ENCODE data around the gene CASP9. TPM values are rescaled to one million over a fixed set of nuclear protein-coding genes. Genes with fewer than 3 reads are reported as not detected.
"Not testable (repeated sequence)": the region's sequence is repeated elsewhere in the genome, so short reads cannot be mapped to it uniquely, and the experiment has no call there.

Gene CASP9
- total RNA-seq, 2 experiments from 2014 or later = 6.3 to 6.5 TPM

DNA sequence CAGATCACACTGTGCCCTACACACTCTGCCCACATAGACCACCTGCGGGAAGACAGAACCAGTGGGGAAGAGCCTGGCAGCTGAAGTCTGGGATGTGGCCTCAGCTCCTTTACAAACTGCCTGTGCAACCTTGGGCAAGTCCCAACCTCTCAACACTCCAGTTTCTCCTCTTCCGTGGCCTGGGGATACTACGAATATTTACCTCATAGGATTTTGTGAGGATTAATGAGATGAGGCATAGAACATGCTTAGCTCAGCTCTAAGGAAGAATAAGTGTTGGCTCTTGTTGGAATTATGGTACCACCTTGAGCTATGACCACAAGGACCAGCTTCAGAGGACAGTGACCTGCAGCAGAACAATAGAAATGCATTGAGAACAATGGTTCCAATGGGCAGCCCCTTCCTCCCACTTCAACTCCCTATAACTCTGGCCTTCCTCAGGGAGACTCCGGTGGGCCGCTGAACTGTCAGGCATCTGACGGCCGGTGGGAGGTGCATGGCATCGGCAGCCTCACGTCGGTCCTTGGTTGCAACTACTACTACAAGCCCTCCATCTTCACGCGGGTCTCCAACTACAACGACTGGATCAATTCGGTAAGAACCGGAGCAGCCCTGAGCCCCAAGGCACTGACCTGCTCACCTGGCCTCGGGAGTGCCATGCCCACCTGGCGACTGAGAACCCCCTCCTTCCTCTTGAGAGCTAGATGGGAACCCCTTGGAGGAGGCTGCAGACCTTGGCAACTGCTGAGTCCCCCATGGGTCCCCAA is 37.0 kb downstream of the CASP9 start:
- H3K4me3 Mint-ChIP-seq; H3K27ac Mint-ChIP-seq; H3K36me3 Mint-ChIP-seq (ENCODE audit: low read depth); intact Hi-C loops (cut with micrococcal nuclease); DNase-seq; H3K9me3 Mint-ChIP-seq; H3K27me3 Mint-ChIP-seq (ENCODE audit: low read depth); H3K4me1 Mint-ChIP-seq (ENCODE audit: low read depth): not testable (repeated sequence)
- CTCF ChIA-PET = interaction anchor here (0.6 kb wide), 1 partner anchor 26 kb away, joined by 4 read pairs; no protein-coding TSS in a partner anchor

DNA sequence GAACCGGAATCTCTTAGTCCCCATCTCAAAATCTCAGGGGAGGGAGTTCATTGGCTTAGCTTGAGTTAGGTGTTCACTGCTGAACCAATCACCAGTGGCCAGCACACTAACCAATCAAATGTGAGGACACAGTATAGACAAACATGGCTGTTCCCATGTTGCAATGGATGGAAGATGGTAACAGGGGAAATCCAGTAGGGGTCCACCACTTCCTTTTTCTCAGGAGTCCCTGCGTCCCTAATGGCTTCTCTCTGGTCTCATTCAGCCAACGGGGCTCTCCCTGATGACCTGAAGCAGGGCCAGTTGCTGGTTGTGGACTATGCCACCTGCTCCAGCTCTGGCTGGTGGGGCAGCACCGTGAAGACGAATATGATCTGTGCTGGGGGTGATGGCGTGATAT is 38.4 kb downstream of the CASP9 start:
- H3K36me3 Mint-ChIP-seq (ENCODE audit: low read depth) = no peaks in the 10 kb centered on the region
- CTCF ChIA-PET = interaction anchor here (0.6 kb wide), 1 partner anchor 85 kb away, joined by 3 read pairs; no protein-coding TSS in a partner anchor
- H3K27me3 Mint-ChIP-seq (ENCODE audit: low read depth) = no peaks in the 10 kb centered on the region
- intact Hi-C loops (cut with micrococcal nuclease) = no loop called here
- H3K4me3 Mint-ChIP-seq = no peak overlapping the region
- no peaks in the 10 kb centered on the region for H3K4me1 Mint-ChIP-seq (ENCODE audit: low read depth)
- no peak overlapping the region for H3K27ac Mint-ChIP-seq
- DNase-seq = no peak
- no peaks in the 10 kb centered on the region for H3K9me3 Mint-ChIP-seq

DNA sequence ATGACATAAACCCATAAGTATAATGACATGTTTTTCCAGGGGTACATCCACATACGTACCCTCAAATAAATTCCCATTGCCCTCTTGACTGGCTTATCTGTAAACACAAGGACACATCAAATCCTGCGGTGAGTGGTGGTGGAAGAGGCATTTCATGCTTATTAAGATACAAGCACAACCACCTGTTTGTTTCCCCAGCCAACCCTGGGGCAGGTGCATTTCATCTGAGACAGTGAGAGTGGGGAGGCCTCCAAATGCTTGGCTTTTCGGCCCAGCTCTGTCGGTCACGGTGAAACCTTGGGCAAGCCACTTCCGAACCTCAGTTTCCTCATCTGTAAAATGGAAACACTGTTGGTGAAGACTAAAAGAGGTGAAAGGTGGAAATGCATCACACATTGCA is 39.6 kb downstream of the CASP9 start:
- H3K27ac Mint-ChIP-seq; DNase-seq; H3K36me3 Mint-ChIP-seq (ENCODE audit: low read depth); H3K4me1 Mint-ChIP-seq (ENCODE audit: low read depth); H3K4me3 Mint-ChIP-seq; intact Hi-C loops (cut with micrococcal nuclease); H3K9me3 Mint-ChIP-seq; CTCF ChIA-PET; H3K27me3 Mint-ChIP-seq (ENCODE audit: low read depth): not testable (repeated sequence)

DNA sequence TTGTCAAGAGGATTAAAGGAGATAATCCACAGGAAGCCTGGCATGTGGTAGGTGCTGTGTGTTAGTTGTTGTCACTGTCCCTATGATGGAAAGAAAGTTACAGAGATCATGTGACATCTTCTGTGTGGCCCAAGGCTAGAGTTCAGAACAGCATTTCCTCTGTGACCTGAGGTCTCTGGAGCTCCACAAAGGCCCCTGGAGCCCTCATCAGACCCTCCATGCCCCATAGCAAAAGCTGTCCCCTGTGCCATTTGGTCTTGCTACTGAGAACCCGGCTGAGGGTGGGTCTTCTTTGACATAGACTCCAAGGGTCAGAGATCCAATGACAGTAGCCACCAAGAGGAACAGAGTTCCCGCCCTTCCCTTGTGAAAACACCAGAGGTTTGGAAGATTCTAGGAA is 40.0 kb downstream of the CASP9 start:
- CTCF ChIA-PET = no interaction called here
- H3K27me3 Mint-ChIP-seq (ENCODE audit: low read depth) = no peaks in the 10 kb centered on the region
- H3K36me3 Mint-ChIP-seq (ENCODE audit: low read depth) = no peaks in the 10 kb centered on the region
- no peak overlapping the region for H3K27ac Mint-ChIP-seq
- DNase-seq = no peak
- no peak overlapping the region for H3K4me3 Mint-ChIP-seq
- intact Hi-C loops (cut with micrococcal nuclease) = no loop called here
- H3K4me1 Mint-ChIP-seq (ENCODE audit: low read depth) = no peaks in the 10 kb centered on the region
- no peaks in the 10 kb centered on the region for H3K9me3 Mint-ChIP-seq

DNA sequence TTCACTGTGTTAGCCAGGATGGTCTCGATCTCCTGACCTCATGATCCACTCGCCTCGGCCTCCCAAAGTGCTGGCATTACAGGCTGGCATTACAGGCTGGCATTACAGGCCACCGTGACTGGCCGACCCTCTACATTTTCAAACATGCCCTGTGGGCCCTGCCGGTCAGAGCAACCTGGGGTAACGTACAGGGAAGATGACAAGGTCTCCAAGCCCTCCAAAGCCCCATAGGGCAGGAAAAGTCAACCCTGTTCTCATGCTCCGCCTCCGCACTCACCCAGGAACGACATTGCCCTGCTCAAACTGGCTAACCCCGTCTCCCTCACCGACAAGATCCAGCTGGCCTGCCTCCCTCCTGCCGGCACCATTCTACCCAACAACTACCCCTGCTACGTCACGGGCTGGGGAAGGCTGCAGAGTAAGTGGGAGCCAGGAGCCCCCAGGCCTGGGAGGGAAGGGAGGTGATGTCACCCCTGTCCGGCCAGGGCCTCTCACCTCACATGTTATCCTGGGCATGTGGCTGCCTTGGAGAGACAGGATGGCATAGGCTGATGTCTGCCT is 41.0 kb downstream of the CASP9 start:
- H3K4me1 Mint-ChIP-seq (ENCODE audit: low read depth); CTCF ChIA-PET; H3K4me3 Mint-ChIP-seq; H3K9me3 Mint-ChIP-seq; intact Hi-C loops (cut with micrococcal nuclease); H3K27me3 Mint-ChIP-seq (ENCODE audit: low read depth); H3K27ac Mint-ChIP-seq; DNase-seq; H3K36me3 Mint-ChIP-seq (ENCODE audit: low read depth): not testable (repeated sequence)

DNA sequence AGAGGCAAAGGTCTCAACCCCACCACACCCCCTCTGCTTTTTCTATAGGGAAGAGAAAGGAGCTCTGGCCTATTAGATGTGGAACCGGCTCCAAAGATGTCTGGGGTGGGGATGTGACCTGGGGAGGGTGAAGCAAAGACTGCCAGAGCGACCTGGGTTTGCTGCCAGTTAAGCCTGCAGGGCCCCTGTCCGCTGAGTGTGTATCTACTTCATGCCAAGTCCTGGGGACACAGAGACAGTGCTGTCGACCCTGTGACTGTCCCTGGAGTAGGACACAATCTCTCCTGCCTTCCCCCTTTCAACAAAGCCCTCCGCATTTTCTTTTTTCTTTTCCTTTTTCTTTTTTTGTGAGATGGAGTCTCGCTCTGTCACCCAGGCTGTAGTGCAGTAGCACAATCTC is 41.6 kb downstream of the CASP9 start:
- H3K36me3 Mint-ChIP-seq (ENCODE audit: low read depth); CTCF ChIA-PET; H3K4me1 Mint-ChIP-seq (ENCODE audit: low read depth); intact Hi-C loops (cut with micrococcal nuclease); H3K4me3 Mint-ChIP-seq; DNase-seq; H3K27me3 Mint-ChIP-seq (ENCODE audit: low read depth); H3K9me3 Mint-ChIP-seq; H3K27ac Mint-ChIP-seq: not testable (repeated sequence)

DNA sequence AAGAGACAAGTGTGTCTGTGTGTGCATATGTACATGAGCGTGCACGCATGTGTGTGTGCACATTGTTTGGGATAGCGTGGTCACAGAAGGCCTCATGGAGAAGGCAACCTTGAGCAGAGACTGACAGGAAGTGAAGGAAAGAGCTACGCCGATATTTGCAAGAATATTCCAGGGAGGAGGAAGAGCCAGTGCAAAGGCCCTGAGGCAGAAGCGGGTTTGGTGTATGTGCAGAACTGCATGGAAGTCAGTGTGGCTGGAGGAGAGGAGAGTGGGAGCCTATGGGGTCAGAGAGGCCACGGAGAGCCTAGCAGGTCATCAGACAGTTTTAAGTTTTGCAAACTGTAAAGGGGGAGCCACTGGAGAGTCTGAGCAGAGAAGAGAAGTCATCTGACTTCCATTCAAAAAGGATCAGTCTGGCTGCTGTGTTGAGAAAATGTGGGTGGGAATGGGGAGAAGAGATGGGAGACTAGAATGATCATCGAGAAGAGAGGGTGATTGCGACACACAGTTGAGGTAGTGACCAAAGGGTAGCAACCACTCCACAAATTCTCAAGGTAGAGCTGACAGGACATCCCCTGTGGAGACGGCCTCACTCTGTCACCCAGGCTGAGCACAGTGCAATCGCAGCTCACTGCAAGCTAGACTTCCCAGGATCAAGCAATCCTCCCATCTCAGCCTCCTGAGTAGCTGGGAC is 44.2 kb downstream of the CASP9 start:
- Mint-ChIP-seq H3K4me1 (ENCODE audit: low read depth) (no peaks in the 10 kb centered on the region), H3K9me3 (no peaks in the 10 kb centered on the region), H3K4me3 (no peak overlapping the region), H3K36me3 (ENCODE audit: low read depth) (no peaks in the 10 kb centered on the region), H3K27ac (no peak overlapping the region), H3K27me3 (ENCODE audit: low read depth) (no peaks in the 10 kb centered on the region)
- CTCF ChIA-PET = no interaction called here
- intact Hi-C loops (cut with micrococcal nuclease) = no loop called here
- no peak for DNase-seq

DNA sequence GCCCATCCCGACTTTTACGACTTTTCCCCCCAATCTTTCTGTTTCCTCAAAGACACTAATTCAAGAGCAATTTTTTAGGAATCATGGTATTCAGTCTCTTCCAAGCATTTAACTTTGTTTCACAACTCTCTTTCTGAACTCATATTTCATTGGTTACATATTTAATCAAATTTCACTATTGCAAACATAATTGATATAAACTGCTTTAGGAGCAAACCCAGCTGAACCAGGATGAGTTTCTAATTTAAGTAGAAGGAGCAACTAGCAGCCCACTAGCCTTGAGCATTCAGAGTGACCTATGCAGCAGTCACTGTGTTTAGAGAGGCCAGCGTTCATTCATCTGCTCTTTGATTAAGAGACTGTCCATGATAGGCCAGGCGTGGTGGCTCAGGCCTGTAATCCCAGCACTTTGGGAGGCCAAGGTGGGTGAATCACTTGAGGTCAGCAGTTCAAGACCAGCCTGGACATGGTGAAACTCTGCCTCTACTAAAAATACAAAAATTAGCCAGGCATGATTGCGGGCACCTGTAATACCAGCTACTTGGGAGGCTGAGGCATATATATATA is 46.3 kb downstream of the CASP9 start:
- Mint-ChIP-seq H3K27me3 (ENCODE audit: low read depth) (no peaks in the 10 kb centered on the region), H3K27ac (no peak overlapping the region), H3K36me3 (ENCODE audit: low read depth) (no peaks in the 10 kb centered on the region), H3K4me1 (ENCODE audit: low read depth) (no peaks in the 10 kb centered on the region), H3K9me3 (no peaks in the 10 kb centered on the region), H3K4me3 (no peak overlapping the region)
- no peak for DNase-seq
- intact Hi-C loops (cut with micrococcal nuclease) = no loop called here
- CTCF ChIA-PET = interaction anchor here (0.5 kb wide), 1 partner anchor 79 kb away, joined by 3 read pairs; no protein-coding TSS in a partner anchor

DNA sequence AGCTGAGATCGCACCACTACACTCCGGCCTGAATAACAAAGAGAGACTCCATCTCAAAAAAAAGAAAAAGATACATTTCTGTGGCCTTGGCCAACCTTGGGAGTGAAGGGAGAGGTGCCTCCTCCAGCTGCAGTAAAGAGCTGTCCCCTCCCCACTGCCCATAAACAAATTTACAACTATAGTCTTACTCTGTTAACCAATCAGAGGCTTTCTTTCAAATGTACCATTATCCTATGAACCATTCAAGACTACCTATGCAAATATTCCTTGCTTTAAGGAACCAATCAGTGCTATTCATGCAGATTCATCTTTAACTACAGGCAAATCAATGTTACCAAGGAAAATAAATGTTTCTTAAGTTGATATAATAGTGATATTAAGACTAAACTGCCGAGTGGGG is 47.1 kb downstream of the CASP9 start:
- H3K36me3 Mint-ChIP-seq (ENCODE audit: low read depth) = no peaks in the 10 kb centered on the region
- CTCF ChIA-PET = no interaction called here
- intact Hi-C loops (cut with micrococcal nuclease) = no loop called here
- no peaks in the 10 kb centered on the region for H3K27me3 Mint-ChIP-seq (ENCODE audit: low read depth)
- H3K4me1 Mint-ChIP-seq (ENCODE audit: low read depth) = no peaks in the 10 kb centered on the region
- H3K9me3 Mint-ChIP-seq = no peaks in the 10 kb centered on the region
- no peak for DNase-seq
- no peak overlapping the region for H3K27ac Mint-ChIP-seq
- no peak overlapping the region for H3K4me3 Mint-ChIP-seq

DNA sequence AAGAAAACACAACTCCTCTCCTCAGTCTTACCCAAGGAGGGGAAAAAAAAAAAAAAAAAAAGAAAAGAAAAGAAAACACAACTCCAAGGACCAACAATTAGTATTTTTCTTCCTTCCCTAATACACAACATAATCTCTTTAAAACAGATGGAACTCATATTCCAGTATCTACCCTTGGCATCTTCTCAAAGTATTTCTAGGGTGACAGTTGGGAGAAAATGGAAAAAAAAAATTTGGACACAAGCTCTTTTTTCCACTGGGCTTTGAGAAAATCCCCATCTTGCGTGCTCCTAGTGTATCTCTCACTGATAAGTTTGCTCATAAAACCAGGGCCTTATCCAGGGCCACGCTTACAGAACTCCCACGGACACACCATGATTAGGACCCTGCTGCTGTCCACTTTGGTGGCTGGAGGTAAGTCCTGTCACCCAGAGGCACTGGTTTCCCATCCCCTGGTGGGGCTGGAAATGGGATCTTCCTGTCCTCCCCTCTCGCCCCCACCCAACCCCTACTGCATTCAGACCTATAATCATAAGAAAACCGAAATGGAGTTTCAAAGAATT is 48.2 kb downstream of the CASP9 start, which contains the start of gene CELA2B:
Gene CELA2B, plus strand, starts transcription at position 353 of the 563 bp plus-strand sequence. Its CDS starts 22 bp downstream, at position 375.
- Mint-ChIP-seq H3K36me3 (ENCODE audit: low read depth) (no peaks in the 10 kb centered on the region), H3K4me3 (no peak within 1 kb of the TSS), H3K4me1 (ENCODE audit: low read depth) (no peaks in the 10 kb centered on the region), H3K27me3 (ENCODE audit: low read depth) (no peaks in the 10 kb centered on the region), H3K9me3 (no peaks in the 10 kb centered on the region), H3K27ac (no peak within 1 kb of the TSS)
- CTCF ChIA-PET = no interaction called here
- no peak for DNase-seq
- intact Hi-C loops (cut with micrococcal nuclease) = no loop called here

DNA sequence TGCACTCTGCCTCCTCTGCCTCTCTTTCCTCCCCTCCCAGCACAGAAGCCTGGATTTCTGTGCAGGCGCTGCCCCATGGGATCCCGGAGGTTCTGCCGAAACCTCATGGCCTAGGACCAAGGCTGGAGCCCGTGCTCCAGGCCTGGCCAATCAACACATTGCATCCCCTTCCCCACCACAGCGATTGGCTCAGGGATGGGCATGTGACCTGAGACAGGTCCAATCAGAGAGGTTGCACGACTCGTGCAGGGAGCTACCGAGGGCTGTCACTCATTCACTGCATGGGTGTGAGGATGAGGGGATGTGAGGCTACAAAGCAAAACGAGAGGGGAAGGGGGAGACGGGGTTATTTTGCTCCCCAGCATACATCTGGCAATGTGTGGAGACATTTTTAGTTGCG is 51.4 kb downstream of the CASP9 start:
- no peaks in the 10 kb centered on the region for H3K36me3 Mint-ChIP-seq (ENCODE audit: low read depth)
- no peak overlapping the region for H3K4me3 Mint-ChIP-seq
- CTCF ChIA-PET = no interaction called here
- intact Hi-C loops (cut with micrococcal nuclease) = no loop called here
- no peak for DNase-seq
- H3K4me1 Mint-ChIP-seq (ENCODE audit: low read depth) = no peaks in the 10 kb centered on the region
- no peaks in the 10 kb centered on the region for H3K27me3 Mint-ChIP-seq (ENCODE audit: low read depth)
- no peaks in the 10 kb centered on the region for H3K9me3 Mint-ChIP-seq
- no peak overlapping the region for H3K27ac Mint-ChIP-seq

DNA sequence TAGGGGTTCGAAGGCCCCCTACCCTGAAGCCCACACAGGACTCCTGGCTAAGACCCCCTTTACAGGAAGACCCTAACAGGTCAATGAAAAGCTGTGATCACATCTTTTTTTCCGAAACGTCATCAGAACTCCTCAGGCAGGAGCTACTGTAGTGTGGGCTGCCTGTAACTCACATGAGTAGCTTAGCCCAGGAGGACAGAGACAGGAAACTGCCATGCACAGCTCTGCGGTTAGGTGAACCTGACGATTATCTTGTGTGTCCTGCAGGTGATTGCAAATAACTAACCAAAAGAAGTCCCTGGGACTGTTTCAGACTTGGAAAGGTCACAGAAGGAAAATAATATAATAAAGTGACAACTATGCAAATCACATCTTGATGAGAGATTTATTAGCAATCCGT is 52.3 kb downstream of the CASP9 start:
- H3K9me3 Mint-ChIP-seq; H3K27me3 Mint-ChIP-seq (ENCODE audit: low read depth); H3K4me1 Mint-ChIP-seq (ENCODE audit: low read depth); H3K36me3 Mint-ChIP-seq (ENCODE audit: low read depth); H3K27ac Mint-ChIP-seq; DNase-seq; intact Hi-C loops (cut with micrococcal nuclease); CTCF ChIA-PET; H3K4me3 Mint-ChIP-seq: not testable (repeated sequence)

Data from activated naive CD4-positive, alpha-beta T cell treated with anti-CD3 and anti-CD28 coated beads for 36 hours (primary cell).